Keratinocyte (primary cell): ENCODE measurements around the gene IARS1. TPM values are rescaled to one million over a fixed set of nuclear protein-coding genes. Genes with fewer than 3 reads are reported as not detected.

Experiments
- DNase-seq: peaks from one replicate; pipeline ENCODE4 v3.0.0-alpha.2; 2011; ENCODE audit warnings: low read depth, missing footprints, low spot score
- FAIRE-seq: peaks from 2 replicates; lab custom pipeline; 2011; peaks lifted over from hg19 to GRCh38; lab: Jason Lieb, UNC
- H2AFZ ChIP-seq: 2 replicates; pipeline ENCODE4 v1.6.0; 2012; ENCODE audit warnings: low read length, control low read depth, inconsistent platforms; ENCODE audit not compliant: control insufficient read depth
- H3K27ac ChIP-seq: 2 replicates; pipeline ENCODE4 v1.5.1; 2011; ENCODE audit warnings: low read length; ENCODE audit not compliant: control insufficient read depth, insufficient read depth
- H3K27me3 ChIP-seq: 3 replicates; pipeline ENCODE4 v1.6.0; 2011; ENCODE audit warnings: low read length; ENCODE audit not compliant: control insufficient read depth, insufficient read depth; ENCODE audit errors: extremely low read depth
- H3K36me3 ChIP-seq, 2 experiments: 2 replicates in 1 of 2; 3 replicates in 1 of 2; pipeline ENCODE4 v1.5.1; 2011; ENCODE audit warnings: low read length in 2 of 2, mild to moderate bottlenecking in 1 of 2; ENCODE audit not compliant: control insufficient read depth in 2 of 2, insufficient read depth in 2 of 2; ENCODE audit errors: extremely low read depth in 1 of 2
- H3K4me1 ChIP-seq: 3 replicates; pipeline ENCODE4 v1.5.1; 2011; ENCODE audit warnings: low read length; ENCODE audit not compliant: control insufficient read depth, insufficient read depth; ENCODE audit errors: extremely low read depth
- H3K4me2 ChIP-seq: 3 replicates; pipeline ENCODE4 v1.6.0; 2011; ENCODE audit warnings: low read depth, low read length; ENCODE audit not compliant: control insufficient read depth, insufficient read depth; ENCODE audit errors: extremely low read depth
- H3K4me3 ChIP-seq, 3 experiments: fragments of 200-600 bp in 1 of 3; sonication (generic) in 1 of 3; 2 replicates in 2 of 3; 3 replicates in 1 of 3; pipeline ENCODE4 v1.5.1; 2011 to 2016; ENCODE audit warnings: low read length in 3 of 3, mild to moderate bottlenecking in 3 of 3, control low read depth in 2 of 3, inconsistent platforms in 1 of 3, low read depth in 1 of 3, mixed read lengths in 1 of 3, mixed run types in 1 of 3, moderate library complexity in 1 of 3; ENCODE audit not compliant: control insufficient read depth in 2 of 3, insufficient read depth in 2 of 3; ENCODE audit errors: extremely low read depth in 1 of 3
- H3K79me2 ChIP-seq: 2 replicates; pipeline ENCODE4 v1.6.0; 2012; ENCODE audit warnings: low read length; ENCODE audit not compliant: control insufficient read depth, insufficient read depth
- H3K9ac ChIP-seq: 3 replicates; pipeline ENCODE4 v1.6.0; 2011; ENCODE audit warnings: low read length; ENCODE audit not compliant: control insufficient read depth, insufficient read depth; ENCODE audit errors: extremely low read depth
- H3K9me1 ChIP-seq: 3 replicates; pipeline ENCODE4 v1.6.0; 2011; ENCODE audit warnings: low read length; ENCODE audit not compliant: control insufficient read depth, insufficient read depth; ENCODE audit errors: extremely low read depth
- H3K9me3 ChIP-seq: 2 replicates; pipeline ENCODE4 v1.5.1; 2012; ENCODE audit warnings: low read depth, low read length; ENCODE audit not compliant: control insufficient read depth
- H4K20me1 ChIP-seq: 3 replicates; pipeline ENCODE4 v1.6.0; 2011; ENCODE audit warnings: low read length; ENCODE audit not compliant: control insufficient read depth, insufficient read depth; ENCODE audit errors: extremely low read depth
- CTCF ChIP-seq, 3 experiments: IDR thresholded peaks in 1 of 3; conservative IDR thresholded peaks in 1 of 3; optimal IDR thresholded peaks in 1 of 3; 2 replicates in 2 of 3; 3 replicates in 1 of 3; pipeline versions ENCODE3 to v1.5.1; 2011; ENCODE audit warnings: low read length in 3 of 3, mild to moderate bottlenecking in 3 of 3, moderate library complexity in 2 of 3, control low read depth in 1 of 3, inconsistent platforms in 1 of 3; ENCODE audit not compliant: insufficient read depth in 2 of 3; ENCODE audit errors: extremely low read depth in 1 of 3
- EZH2 ChIP-seq: IDR thresholded peaks from one replicate; pipeline ENCODE4 v1.6.1; 2012; ENCODE audit warnings: inconsistent platforms, mild to moderate bottlenecking, low read length, moderate library complexity
- dilution Hi-C: fragments of 300-500 bp; cut with MboI; formaldehyde crosslinking; loops from one replicate; pipeline ENCODE4 v1.7.0; 2020; ENCODE audit warnings: low sequenced_read_pairs; ENCODE audit not compliant: extremely low pct_ligation_motif_present
- polyA plus RNA-seq, 5 experiments: library from polyadenylated mRNA; depleted of rRNA in 3 of 5; stranded (reverse) in 3 of 5; stranded (forward) in 1 of 5; unstranded in 1 of 5; fragments of >200 nt; gene quantifications; 1 replicate in 1 of 5; 2 replicates in 3 of 5; 3 replicates in 1 of 5; pipeline versions ENCODE4 v1.2.1 to v1.2.3, GENCODE V29; 2011 to 2012; ENCODE audit warnings: missing spikeins in 2 of 5, low read depth in 1 of 5, low replicate concordance in 1 of 5

Gene IARS1
- polyA plus RNA-seq, 1 donor (not counting 4 experiments of a cell fraction or from before 2014, with no cell fraction given) = 88.4 TPM

- no peak overlapping the region for H2AFZ ChIP-seq
These were observed 1.8 kb upstream of the IARS1 start for GRCh38 chr9:92295240-92295790.

GRCh38 chr9:92294297-92294676, 790 bp upstream of the IARS1 start:
- Histone ChIP-seq H3K27me3 (no peaks in the 10 kb centered on the region), H3K9me1 (no peaks in the 10 kb centered on the region), H3K79me2 (peaks cover 45% of the 10 kb centered on the region), H3K9ac (peak overlapping the region; percentile 88), H3K4me1 (peaks cover 40% of the 10 kb centered on the region), H3K36me3 (peaks cover 9 to 15% of the 10 kb centered on the region in 2 experiments), H2AFZ (peak overlapping the region; percentile 71), H3K27ac (peak overlapping the region; percentile 93), H3K4me3 (peak overlapping the region; percentile 67 to 78 (median 70)), H3K4me2 (peak overlapping the region; percentile 83), H4K20me1 (peaks cover 15% of the 10 kb centered on the region), H3K9me3 (no peaks in the 10 kb centered on the region)
- dilution Hi-C loops = no loop called here
- TF ChIP-seq CTCF (optimal IDR thresholded peaks at IDR 0.05 in 1 of 3, IDR thresholded peaks at IDR 0.05 in 1 of 3, conservative IDR thresholded peaks at IDR 0.05 in 1 of 3; ENCODE audit: extremely low read depth in 1 of 3, insufficient read depth in 2 of 3, low read length in 3 of 3) (no peak), EZH2 (no peak)
- DNase-seq (no peak), FAIRE-seq (no peak)

More at GRCh38 chr9:92295240-92295790, 1.8 kb upstream of the IARS1 start:
- Histone ChIP-seq H3K27ac (peak overlapping the region; percentile 93), H3K4me3 (peak overlapping the region in 1 of 3 experiments; percentile 25), H3K4me2 (peak overlapping the region; percentile 83), H3K9me1 (no peaks in the 10 kb centered on the region), H3K4me1 (peaks cover 40% of the 10 kb centered on the region), H3K79me2 (peaks cover 34% of the 10 kb centered on the region), H4K20me1 (peaks cover 10% of the 10 kb centered on the region), H3K27me3 (no peaks in the 10 kb centered on the region), H3K9ac (peak overlapping the region; percentile 50), H3K9me3 (no peaks in the 10 kb centered on the region), H3K36me3 (peaks cover 10 to 13% of the 10 kb centered on the region in 2 experiments)
- no peak for FAIRE-seq
- TF ChIP-seq EZH2 (no peak), CTCF (optimal IDR thresholded peaks at IDR 0.05 in 1 of 3, IDR thresholded peaks at IDR 0.05 in 1 of 3, conservative IDR thresholded peaks at IDR 0.05 in 1 of 3; ENCODE audit: extremely low read depth in 1 of 3, insufficient read depth in 2 of 3, low read length in 3 of 3) (no peak)
- DNase-seq = no peak
- dilution Hi-C loops = no loop called here
